Measurements from ENCODE around the gene LRRC61. TPM values are rescaled to one million over a fixed set of nuclear protein-coding genes. Genes with fewer than 3 reads are reported as not detected.
"Not testable (repeated sequence)": the region's sequence is repeated elsewhere in the genome, so short reads cannot be mapped to it uniquely, and the experiment has no call there.

The LRRC61 gene
- total RNA-seq, 1 experiment from 2014 or later: 35.8 TPM

DNA sequence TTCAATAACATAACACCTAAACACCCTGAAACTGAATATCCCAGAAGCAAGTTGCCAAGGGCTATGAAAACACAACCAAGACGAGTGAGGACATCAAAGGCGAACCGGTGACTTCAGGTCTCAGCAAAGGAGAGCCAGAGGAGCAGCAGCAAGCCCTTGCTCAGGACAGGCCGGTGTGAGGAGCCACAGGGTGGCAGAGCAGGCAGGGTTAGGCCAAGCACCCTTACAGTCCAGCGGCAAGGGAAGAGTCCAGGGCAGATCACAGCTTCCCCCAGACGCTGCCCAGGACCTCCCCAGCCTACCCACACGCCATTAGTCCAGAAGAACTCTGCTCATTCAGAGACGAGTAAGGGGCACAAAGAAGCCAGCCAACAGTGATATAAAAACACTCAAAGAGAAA is 27.5 kb upstream of the LRRC61 start:
- H3K27me3 ChIP-seq (replicated peaks; ENCODE audit: control insufficient read depth, insufficient read depth, low read length); POLR2A ChIA-PET; H3K36me3 Mint-ChIP-seq (ENCODE audit: insufficient read depth, unreplicated experiment); intact Hi-C loops (cut with micrococcal nuclease; ENCODE audit: unreplicated experiment); H3K4me3 Mint-ChIP-seq (ENCODE audit: unreplicated experiment); H3K27me3 Mint-ChIP-seq (ENCODE audit: insufficient read depth, unreplicated experiment); H3K4me3 ChIP-seq (ENCODE audit: low read depth, low read length); H3K4me1 ChIP-seq; H3K36me3 ChIP-seq (ENCODE audit: control insufficient read depth, insufficient read depth, low read length); DNase-seq; H3K27ac Mint-ChIP-seq (ENCODE audit: unreplicated experiment); BruUV-seq (replicated peaks); CTCF ChIA-PET; H3K4me1 Mint-ChIP-seq (ENCODE audit: low read depth, unreplicated experiment); H3K9me3 ChIP-seq; H3K9me3 Mint-ChIP-seq (ENCODE audit: unreplicated experiment): not testable (repeated sequence)

GRCh38 chr7:150296802-150297201 is 26.4 kb upstream of the LRRC61 start:
- H3K9me3 Mint-ChIP-seq (ENCODE audit: unreplicated experiment); BruUV-seq (replicated peaks); H3K4me1 Mint-ChIP-seq (ENCODE audit: low read depth, unreplicated experiment); H3K27me3 ChIP-seq (replicated peaks; ENCODE audit: control insufficient read depth, insufficient read depth, low read length); H3K4me1 ChIP-seq; H3K4me3 ChIP-seq (ENCODE audit: low read depth, low read length); H3K9me3 ChIP-seq; H3K36me3 Mint-ChIP-seq (ENCODE audit: insufficient read depth, unreplicated experiment); POLR2A ChIA-PET; DNase-seq; intact Hi-C loops (cut with micrococcal nuclease; ENCODE audit: unreplicated experiment); CTCF ChIA-PET; H3K4me3 Mint-ChIP-seq (ENCODE audit: unreplicated experiment); H3K27ac Mint-ChIP-seq (ENCODE audit: unreplicated experiment); H3K36me3 ChIP-seq (ENCODE audit: control insufficient read depth, insufficient read depth, low read length); H3K27me3 Mint-ChIP-seq (ENCODE audit: insufficient read depth, unreplicated experiment): not testable (repeated sequence)

DNA sequence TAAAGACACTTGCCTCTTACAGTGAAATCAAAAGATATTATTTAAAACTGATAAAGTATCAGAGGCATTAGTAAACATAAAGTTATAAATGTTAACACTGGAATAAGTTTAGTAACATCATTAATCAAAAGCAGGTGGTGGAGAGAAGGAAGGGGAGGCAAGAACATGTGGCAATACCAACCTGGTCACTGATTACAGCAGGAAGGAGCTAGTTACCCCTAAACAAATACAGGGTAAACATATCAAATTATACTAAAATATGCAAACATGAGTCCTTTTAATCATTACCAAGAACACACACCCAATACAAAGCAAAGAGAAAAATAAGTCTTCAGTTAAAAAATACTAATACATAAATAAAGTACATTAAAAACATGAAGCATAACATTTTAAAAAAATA is 25.2 kb upstream of the LRRC61 start:
- POLR2A ChIA-PET; intact Hi-C loops (cut with micrococcal nuclease; ENCODE audit: unreplicated experiment); BruUV-seq (replicated peaks); H3K27me3 Mint-ChIP-seq (ENCODE audit: insufficient read depth, unreplicated experiment); H3K4me3 Mint-ChIP-seq (ENCODE audit: unreplicated experiment); H3K9me3 Mint-ChIP-seq (ENCODE audit: unreplicated experiment); H3K4me3 ChIP-seq (ENCODE audit: low read depth, low read length); H3K27me3 ChIP-seq (replicated peaks; ENCODE audit: control insufficient read depth, insufficient read depth, low read length); H3K9me3 ChIP-seq; H3K36me3 ChIP-seq (ENCODE audit: control insufficient read depth, insufficient read depth, low read length); DNase-seq; H3K36me3 Mint-ChIP-seq (ENCODE audit: insufficient read depth, unreplicated experiment); H3K4me1 Mint-ChIP-seq (ENCODE audit: low read depth, unreplicated experiment); H3K4me1 ChIP-seq; H3K27ac Mint-ChIP-seq (ENCODE audit: unreplicated experiment); CTCF ChIA-PET: not testable (repeated sequence)

DNA sequence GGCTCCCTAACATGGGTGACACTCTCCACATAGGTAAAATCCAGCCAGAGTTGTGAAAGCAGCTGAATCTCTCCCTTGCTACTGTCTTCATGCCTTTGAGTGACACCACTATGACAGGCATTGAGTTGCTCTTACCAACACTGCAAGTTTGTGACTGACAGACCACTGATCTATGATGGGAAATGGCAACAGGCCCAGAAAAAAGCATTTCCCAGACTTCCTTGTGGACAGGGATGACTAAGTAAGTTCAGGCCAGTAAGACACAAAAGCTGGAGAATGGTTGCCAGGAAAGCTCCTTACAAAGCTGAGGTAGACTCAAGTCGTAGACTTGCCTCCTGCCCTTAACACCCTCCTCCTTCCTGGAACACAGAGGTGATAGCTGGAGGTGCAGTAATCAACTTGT is 20.2 kb upstream of the LRRC61 start:
- H3K27me3 ChIP-seq (replicated peaks; ENCODE audit: control insufficient read depth, insufficient read depth, low read length); H3K36me3 ChIP-seq (ENCODE audit: control insufficient read depth, insufficient read depth, low read length); H3K27me3 Mint-ChIP-seq (ENCODE audit: insufficient read depth, unreplicated experiment); H3K4me1 Mint-ChIP-seq (ENCODE audit: low read depth, unreplicated experiment); H3K9me3 ChIP-seq; DNase-seq; H3K4me3 ChIP-seq (ENCODE audit: low read depth, low read length); H3K27ac Mint-ChIP-seq (ENCODE audit: unreplicated experiment); CTCF ChIA-PET; POLR2A ChIA-PET; H3K4me1 ChIP-seq; H3K36me3 Mint-ChIP-seq (ENCODE audit: insufficient read depth, unreplicated experiment); intact Hi-C loops (cut with micrococcal nuclease; ENCODE audit: unreplicated experiment); H3K4me3 Mint-ChIP-seq (ENCODE audit: unreplicated experiment); BruUV-seq (replicated peaks); H3K9me3 Mint-ChIP-seq (ENCODE audit: unreplicated experiment): not testable (repeated sequence)

DNA sequence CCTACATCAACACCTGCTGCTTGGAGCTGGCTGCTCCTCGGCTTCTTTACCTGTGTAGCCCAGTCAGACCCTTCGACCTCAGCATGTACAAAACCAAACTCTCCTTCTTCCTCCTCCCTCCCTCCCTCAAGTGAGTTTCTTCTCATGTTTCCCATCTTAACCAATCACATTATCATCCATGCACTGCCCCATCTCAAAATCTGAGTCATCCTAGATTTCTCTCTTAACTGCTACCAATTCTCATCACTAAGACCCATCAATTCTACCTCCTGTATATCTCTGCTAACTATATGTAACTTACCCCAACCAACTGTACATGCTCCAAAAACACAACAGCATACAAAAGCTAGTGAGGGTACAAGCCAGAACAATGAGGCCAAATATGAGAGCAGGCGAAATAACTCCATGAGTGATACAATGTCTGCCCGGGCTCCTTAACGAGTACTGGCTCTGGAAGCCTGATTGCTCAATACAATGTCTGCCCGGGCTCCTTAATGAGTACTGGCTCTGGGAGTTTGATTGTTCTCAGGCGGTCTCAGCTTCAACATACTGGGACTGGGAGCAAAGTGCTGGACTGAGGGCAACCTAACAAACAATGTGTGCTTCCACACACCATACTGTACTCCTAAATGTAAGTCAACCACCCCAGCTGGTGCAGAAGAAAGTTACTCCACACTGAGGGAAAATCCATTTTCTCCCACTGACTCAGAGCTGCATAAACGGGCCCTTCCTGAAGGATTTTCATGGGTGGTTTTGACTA is 18.5 kb upstream of the LRRC61 start:
- POLR2A ChIA-PET; H3K9me3 ChIP-seq; H3K27me3 Mint-ChIP-seq (ENCODE audit: insufficient read depth, unreplicated experiment); intact Hi-C loops (cut with micrococcal nuclease; ENCODE audit: unreplicated experiment); BruUV-seq (replicated peaks); DNase-seq; H3K4me3 ChIP-seq (ENCODE audit: low read depth, low read length); H3K4me1 ChIP-seq; CTCF ChIA-PET; H3K36me3 Mint-ChIP-seq (ENCODE audit: insufficient read depth, unreplicated experiment); H3K36me3 ChIP-seq (ENCODE audit: control insufficient read depth, insufficient read depth, low read length); H3K4me3 Mint-ChIP-seq (ENCODE audit: unreplicated experiment); H3K27me3 ChIP-seq (replicated peaks; ENCODE audit: control insufficient read depth, insufficient read depth, low read length); H3K27ac Mint-ChIP-seq (ENCODE audit: unreplicated experiment): not testable (repeated sequence)
- peaks cover 13% of the 10 kb centered on the region for H3K4me1 Mint-ChIP-seq (ENCODE audit: low read depth, unreplicated experiment)
- peaks cover 10% of the 10 kb centered on the region for H3K9me3 Mint-ChIP-seq (ENCODE audit: unreplicated experiment)

- H3K4me3 Mint-ChIP-seq (ENCODE audit: unreplicated experiment); CTCF ChIA-PET; H3K4me3 ChIP-seq (ENCODE audit: low read depth, low read length); DNase-seq; intact Hi-C loops (cut with micrococcal nuclease; ENCODE audit: unreplicated experiment); H3K27me3 Mint-ChIP-seq (ENCODE audit: insufficient read depth, unreplicated experiment); H3K9me3 ChIP-seq; H3K27ac Mint-ChIP-seq (ENCODE audit: unreplicated experiment); POLR2A ChIA-PET; H3K27me3 ChIP-seq (replicated peaks; ENCODE audit: control insufficient read depth, insufficient read depth, low read length); H3K36me3 ChIP-seq (ENCODE audit: control insufficient read depth, insufficient read depth, low read length); BruUV-seq (replicated peaks); H3K36me3 Mint-ChIP-seq (ENCODE audit: insufficient read depth, unreplicated experiment); H3K4me1 ChIP-seq: not testable (repeated sequence)
- peaks cover 13% of the 10 kb centered on the region for H3K4me1 Mint-ChIP-seq (ENCODE audit: low read depth, unreplicated experiment)
- H3K9me3 Mint-ChIP-seq (ENCODE audit: unreplicated experiment): peaks cover 10% of the 10 kb centered on the region
Measured at GRCh38 chr7:150305259-150305902, 17.8 kb upstream of the LRRC61 start.

DNA sequence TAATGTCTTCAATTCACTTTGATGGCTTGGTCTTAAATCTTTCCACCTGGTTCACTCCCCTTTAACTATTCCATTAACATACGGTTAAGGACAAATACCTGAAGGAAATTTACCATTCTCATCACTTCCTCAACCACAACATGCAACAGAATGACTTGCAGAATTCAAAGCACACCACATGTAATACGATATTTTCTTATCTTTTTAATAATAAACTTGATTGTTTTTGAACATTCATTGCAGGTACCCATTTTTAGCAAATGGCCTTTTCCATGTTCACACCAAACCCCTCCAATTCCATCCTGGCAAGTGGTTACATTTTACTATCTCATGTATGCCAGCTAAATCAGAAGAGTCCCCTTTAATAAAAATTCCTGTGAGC is 17.3 kb upstream of the LRRC61 start:
- H3K27me3 Mint-ChIP-seq (ENCODE audit: insufficient read depth, unreplicated experiment); H3K4me3 Mint-ChIP-seq (ENCODE audit: unreplicated experiment); H3K4me1 ChIP-seq; H3K27ac Mint-ChIP-seq (ENCODE audit: unreplicated experiment); H3K27me3 ChIP-seq (replicated peaks; ENCODE audit: control insufficient read depth, insufficient read depth, low read length); intact Hi-C loops (cut with micrococcal nuclease; ENCODE audit: unreplicated experiment); H3K4me3 ChIP-seq (ENCODE audit: low read depth, low read length); CTCF ChIA-PET; DNase-seq; BruUV-seq (replicated peaks); H3K36me3 ChIP-seq (ENCODE audit: control insufficient read depth, insufficient read depth, low read length); H3K36me3 Mint-ChIP-seq (ENCODE audit: insufficient read depth, unreplicated experiment); H3K9me3 ChIP-seq; POLR2A ChIA-PET: not testable (repeated sequence)
- H3K9me3 Mint-ChIP-seq (ENCODE audit: unreplicated experiment): peaks cover 10% of the 10 kb centered on the region
- peaks cover 13% of the 10 kb centered on the region for H3K4me1 Mint-ChIP-seq (ENCODE audit: low read depth, unreplicated experiment)

Data from Caco-2 (cell line).